RPMI8226 (cell line): ENCODE results near the gene ATP4B.

Experiments used
- DNase-seq: peaks from one replicate; pipeline ENCODE4 v3.0.0-alpha.2; 2015

ATP4B gene

GRCh38 chr13:113656003-113656588 is 1.9 kb downstream of the ATP4B start:
- no peak for DNase-seq

- DNase-seq: no peak
Observed at GRCh38 chr13:113655346-113656002, 2.5 kb downstream of the ATP4B start.

- no peak for DNase-seq
Observed at GRCh38 chr13:113654591-113655345, 3.2 kb downstream of the ATP4B start.

- no peak for DNase-seq
Observed at GRCh38 chr13:113654175-113654560, 3.8 kb downstream of the ATP4B start.

- peak; percentile 76 for DNase-seq
Observed at GRCh38 chr13:113653264-113654174, 4.5 kb downstream of the ATP4B start.

- DNase-seq: no peak
Observed at GRCh38 chr13:113652404-113653263, 5.4 kb downstream of the ATP4B start.

- DNase-seq: no peak
Observed at GRCh38 chr13:113651511-113652403, 6.2 kb downstream of the ATP4B start.

GRCh38 chr13:113650731-113651148 is 7.3 kb downstream of the ATP4B start:
- DNase-seq: no peak

GRCh38 chr13:113650275-113650674 is 7.7 kb downstream of the ATP4B start:
- DNase-seq: no peak

- DNase-seq: no peak
Observed at GRCh38 chr13:113649212-113649611, 8.8 kb downstream of the ATP4B start.

GRCh38 chr13:113648216-113648610 is 9.8 kb downstream of the ATP4B start:
- no peak for DNase-seq

- DNase-seq: peak; percentile 91
Observed at GRCh38 chr13:113647351-113648215, 10.4 kb downstream of the ATP4B start.

- no peak for DNase-seq
Observed at GRCh38 chr13:113646921-113647340, 11.1 kb downstream of the ATP4B start.

- no peak for DNase-seq
Observed at GRCh38 chr13:113646376-113646775, 11.6 kb downstream of the ATP4B start.

GRCh38 chr13:113645329-113645728 is 12.7 kb downstream of the ATP4B start:
- DNase-seq: no peak

GRCh38 chr13:113644800-113645199 is 13.2 kb downstream of the ATP4B start:
- no peak for DNase-seq

GRCh38 chr13:113643593-113643992 is 14.4 kb downstream of the ATP4B start:
- DNase-seq: no peak

- DNase-seq: no peak
Observed at GRCh38 chr13:113642563-113642962, 15.4 kb downstream of the ATP4B start.

GRCh38 chr13:113641426-113641825 is 16.6 kb downstream of the ATP4B start:
- DNase-seq: no peak
